Smooth muscle cell (in vitro differentiated cells): Measurements from ENCODE around the gene NLRP5. TPM values are rescaled to one million over a fixed set of nuclear protein-coding genes. Genes with fewer than 3 reads are reported as not detected.

Experiments
- DNase-seq: peaks from one replicate; lab custom pipeline; 2025; ENCODE audit not compliant: unreplicated experiment; lab: John Stamatoyannopoulos, UW
- H2AFZ ChIP-seq: fragments of 200-600 bp; sonication (generic); 2 replicates; pipeline ENCODE4 v1.6.0; 2016; ENCODE audit warnings: antibody characterized with exemption, low read depth, mild to moderate bottlenecking
- H3F3A ChIP-seq: fragments of 200-600 bp; sonication (generic); 2 replicates; pipeline ENCODE4 v1.6.0; 2017; ENCODE audit warnings: antibody characterized with exemption, low read depth
- H3K27ac ChIP-seq: fragments of 200-600 bp; sonication (generic); 2 replicates; pipeline ENCODE4 v1.5.1; 2016; ENCODE audit warnings: low read depth, mild to moderate bottlenecking
- H3K27me3 ChIP-seq: fragments of 200-600 bp; sonication (generic); 2 replicates; pipeline ENCODE4 v1.6.1; 2016; ENCODE audit warnings: low read depth, mild to moderate bottlenecking
- H3K36me3 ChIP-seq: fragments of 200-600 bp; sonication (generic); 2 replicates; pipeline ENCODE4 v1.5.1; 2016; ENCODE audit warnings: low read depth
- H3K4me1 ChIP-seq: fragments of 200-600 bp; sonication (generic); 2 replicates; pipeline ENCODE4 v1.5.1; 2016; ENCODE audit warnings: low read depth
- H3K4me2 ChIP-seq: fragments of 200-600 bp; sonication (generic); 2 replicates; pipeline ENCODE4 v1.6.0; 2016; ENCODE audit warnings: mild to moderate bottlenecking
- H3K4me3 ChIP-seq: fragments of 200-600 bp; sonication (generic); 2 replicates; pipeline ENCODE4 v1.5.1; 2016; ENCODE audit warnings: mild to moderate bottlenecking
- H3K79me2 ChIP-seq: fragments of 200-600 bp; sonication (generic); 2 replicates; pipeline ENCODE4 v1.6.0; 2016; ENCODE audit warnings: low read depth, mild to moderate bottlenecking
- H3K9ac ChIP-seq: fragments of 200-600 bp; sonication (generic); 2 replicates; pipeline ENCODE4 v1.6.0; 2016; ENCODE audit warnings: low read depth
- H3K9me3 ChIP-seq: fragments of 200-600 bp; sonication (generic); replicated peaks from 2 replicates; pipeline ENCODE4 v1.5.1; 2016; ENCODE audit warnings: low read depth
- H4K20me1 ChIP-seq: fragments of 200-600 bp; sonication (generic); 2 replicates; pipeline ENCODE4 v1.6.0; 2016; ENCODE audit warnings: low read depth
- CTCF ChIP-seq: fragments of 200-600 bp; sonication (generic); IDR thresholded peaks from 2 replicates; pipeline ENCODE4 v1.5.1; 2017; ENCODE audit warnings: borderline replicate concordance, mild to moderate bottlenecking, antibody characterized with exemption; ENCODE audit not compliant: insufficient read depth, poor library complexity, severe bottlenecking
- WGBS: methylation state at CpG from one replicate; pipeline ENCODE4 v1.1.7; 2016; ENCODE audit warnings: low lambda C conversion rate; 5-methylcytosine and 5-hydroxymethylcytosine counted together
- polyA plus RNA-seq: library from polyadenylated mRNA; unstranded; fragments of >200 nt; fragmentation: Nextera tagmentation; extraction: Ambion mirVana; gene quantifications from 2 replicates; pipeline ENCODE4 v1.2.1, GENCODE V29; 2016
- total RNA-seq: library from RNA; depleted of rRNA; stranded (reverse); fragments of >200 nt; gene quantifications from 2 replicates; pipeline ENCODE4 v1.2.3, GENCODE V29; 2014

NLRP5 gene
- total and polyA plus RNA-seq, 2 experiments from 2014 or later = not detected

GRCh38 chr19:56091751-56092546 is 105.4 kb downstream of the NLRP5 start:
- H3K4me3 ChIP-seq = no peak overlapping the region
- no peaks in the 10 kb centered on the region for H3K36me3 ChIP-seq
- DNase-seq = no peak
- no peak overlapping the region for H3K4me2 ChIP-seq
- no peak for TF ChIP-seq CTCF
- no peaks in the 10 kb centered on the region for H3F3A ChIP-seq
- 92% methylated on average over 38 of the region's 38 CpGs for WGBS
- H2AFZ ChIP-seq = no peak overlapping the region
- peaks cover 83% of the 10 kb centered on the region for H4K20me1 ChIP-seq
- H3K9me3 ChIP-seq = no peaks in the 10 kb centered on the region
- no peak overlapping the region for H3K9ac ChIP-seq
- H3K79me2 ChIP-seq = peaks cover 29% of the 10 kb centered on the region
- H3K4me1 ChIP-seq = no peaks in the 10 kb centered on the region
- H3K27me3 ChIP-seq = no peaks in the 10 kb centered on the region
- no peak overlapping the region for H3K27ac ChIP-seq

GRCh38 chr19:56092685-56093631 is 106.4 kb downstream of the NLRP5 start:
- no peak for TF ChIP-seq CTCF
- Histone ChIP-seq H3K4me3 (no peak overlapping the region), H2AFZ (no peak overlapping the region), H3K27ac (no peak overlapping the region), H3K36me3 (no peaks in the 10 kb centered on the region), H3K27me3 (no peaks in the 10 kb centered on the region), H3K9ac (no peak overlapping the region), H3K79me2 (peaks cover 34% of the 10 kb centered on the region), H4K20me1 (peaks cover 86% of the 10 kb centered on the region), H3K4me2 (no peak overlapping the region), H3K9me3 (no peaks in the 10 kb centered on the region), H3K4me1 (no peaks in the 10 kb centered on the region), H3F3A (no peaks in the 10 kb centered on the region)
- DNase-seq = no peak
- over 99% methylated on average over 32 of the region's 32 CpGs for WGBS

GRCh38 chr19:56094449-56094848 is 107.9 kb downstream of the NLRP5 start:
- Histone ChIP-seq H3K9ac (no peak overlapping the region), H3K36me3 (no peaks in the 10 kb centered on the region), H3K79me2 (peaks cover 39% of the 10 kb centered on the region), H3K4me2 (no peak overlapping the region), H3F3A (no peaks in the 10 kb centered on the region), H3K4me1 (no peaks in the 10 kb centered on the region), H3K27ac (no peak overlapping the region), H2AFZ (no peak overlapping the region), H3K9me3 (no peaks in the 10 kb centered on the region), H3K27me3 (no peaks in the 10 kb centered on the region), H4K20me1 (peaks cover 86% of the 10 kb centered on the region), H3K4me3 (no peak overlapping the region)
- DNase-seq = no peak
- whole genome bisulfite sequencing = 88% methylated on average over 9 of the region's 9 CpGs
- no peak for TF ChIP-seq CTCF
